SK-N-MC (cell line): ENCODE measurements around the gene CACNA2D4.

Experiments
- EZH2 ChIP-seq: fragments of 200-600 bp; sonication (generic); IDR thresholded peaks from one replicate; pipeline ENCODE4 v1.6.1; 2017; ENCODE audit warnings: antibody characterized with exemption
- FOXP2 ChIP-seq: optimal IDR thresholded peaks from 2 replicates; pipeline ENCODE3; 2011; ENCODE audit warnings: mild to moderate bottlenecking, moderate library complexity; ENCODE audit not compliant: insufficient read depth; ENCODE audit errors: extremely low read length, control extremely low read depth
- POLR2AphosphoS5 ChIP-seq: IDR thresholded peaks from 2 replicates; pipeline ENCODE4 v1.6.1; 2012; ENCODE audit warnings: mild to moderate bottlenecking, low read depth, low read length, borderline replicate concordance

DNA sequence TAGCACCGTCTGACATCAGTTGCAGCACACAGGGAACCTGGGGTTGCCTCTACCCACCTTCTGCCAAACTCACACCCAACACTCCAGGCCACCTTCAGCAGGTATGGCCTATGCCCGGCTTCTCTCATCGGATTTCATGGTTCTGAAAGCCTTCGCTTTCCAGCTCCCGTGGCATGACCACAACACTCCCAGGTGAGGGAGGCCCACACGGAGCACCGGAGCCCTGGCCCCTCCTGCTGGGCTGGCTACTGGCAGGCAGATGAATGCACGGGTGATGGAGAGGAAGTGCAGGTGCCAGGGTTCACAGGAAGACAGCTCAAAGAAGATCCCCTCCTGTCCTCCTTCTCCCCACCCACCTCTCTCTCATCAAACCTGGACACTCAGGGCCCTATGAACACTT is 37.2 kb downstream of the CACNA2D4 start:
- TF ChIP-seq EZH2 (no peak), POLR2AphosphoS5 (no peak), FOXP2 (no peak)
